KMS-11 (cell line): ENCODE results near the gene PHF21A.

Source experiments
- H2AFZ ChIP-seq: fragments of 200-600 bp; sonication (generic); 2 replicates; pipeline ENCODE4 v1.6.1; 2016; ENCODE audit warnings: antibody characterized with exemption, mixed run types, low read depth
- H3K27ac ChIP-seq: fragments of 200-600 bp; sonication (generic); 2 replicates; pipeline ENCODE4 v1.6.1; 2016; ENCODE audit warnings: mild to moderate bottlenecking, mixed run types
- H3K27me3 ChIP-seq: fragments of 200-600 bp; sonication (generic); 2 replicates; pipeline ENCODE4 v1.6.1; 2017; ENCODE audit warnings: mild to moderate bottlenecking, low read depth, mixed run types, moderate library complexity; ENCODE audit not compliant: insufficient read depth
- H3K36me3 ChIP-seq: fragments of 200-600 bp; sonication (generic); 2 replicates; pipeline ENCODE4 v1.6.1; 2017; ENCODE audit warnings: mild to moderate bottlenecking, mixed run types; ENCODE audit not compliant: insufficient read depth
- H3K4me1 ChIP-seq: fragments of 200-600 bp; sonication (generic); 2 replicates; pipeline ENCODE4 v1.6.1; 2016; ENCODE audit warnings: mild to moderate bottlenecking, low read depth, mixed run types; ENCODE audit not compliant: poor library complexity, severe bottlenecking
- H3K4me2 ChIP-seq: fragments of 200-600 bp; sonication (generic); 2 replicates; pipeline ENCODE4 v1.7.0; 2016; ENCODE audit warnings: mild to moderate bottlenecking, mixed run types
- H3K4me3 ChIP-seq: fragments of 200-600 bp; sonication (generic); IDR thresholded peaks from 2 replicates; pipeline ENCODE4 v1.6.1; 2017; ENCODE audit warnings: low read depth, low read length, mixed read lengths; ENCODE audit not compliant: insufficient read depth
- H3K79me2 ChIP-seq: fragments of 200-600 bp; sonication (generic); 2 replicates; pipeline ENCODE4 v1.6.1; 2016; ENCODE audit warnings: low read depth, mixed run types; ENCODE audit not compliant: insufficient read depth
- H3K9ac ChIP-seq: fragments of 200-600 bp; sonication (generic); 2 replicates; pipeline ENCODE4 v1.6.1; 2016; ENCODE audit warnings: mild to moderate bottlenecking, mixed run types
- H4K20me1 ChIP-seq: fragments of 200-600 bp; sonication (generic); 2 replicates; pipeline ENCODE4 v1.6.1; 2016; ENCODE audit warnings: mild to moderate bottlenecking, mixed run types; ENCODE audit not compliant: insufficient read depth
- CTCF ChIP-seq: fragments of 200-600 bp; sonication (generic); conservative IDR thresholded peaks from 2 replicates; pipeline ENCODE4 v1.6.1; 2017; ENCODE audit warnings: low read depth, mild to moderate bottlenecking, antibody characterized with exemption, low read length, moderate library complexity, mixed read lengths

PHF21A gene

GRCh38 chr11:45897556-45897955, 223.7 kb downstream of the PHF21A start:
- H3K27me3 ChIP-seq = peaks cover 33% of the 10 kb centered on the region; the same call in 1 of the 2 replicates
- no peaks in the 10 kb centered on the region for H3K4me1 ChIP-seq
- H3K4me2 ChIP-seq = no peak overlapping the region

GRCh38 chr11:45896422-45896984, 224.8 kb downstream of the PHF21A start:
- no peaks in the 10 kb centered on the region for H3K4me1 ChIP-seq
- TF ChIP-seq CTCF = no peak
- no peak overlapping the region for H3K4me2 ChIP-seq
- no peaks in the 10 kb centered on the region for H3K36me3 ChIP-seq
- H3K4me3 ChIP-seq = no peak overlapping the region
- H3K9ac ChIP-seq = no peak overlapping the region
- H2AFZ ChIP-seq = no peak overlapping the region
- H3K27me3 ChIP-seq = peaks cover 33% of the 10 kb centered on the region; the same call in 1 of the 2 replicates
- no peak overlapping the region for H3K27ac ChIP-seq
- H4K20me1 ChIP-seq = no peaks in the 10 kb centered on the region
- no peaks in the 10 kb centered on the region for H3K79me2 ChIP-seq

More at GRCh38 chr11:45897556-45897955, 223.7 kb downstream of the PHF21A start:
- H3K9ac ChIP-seq = no peak overlapping the region
- H4K20me1 ChIP-seq = no peaks in the 10 kb centered on the region
- no peak overlapping the region for H3K4me3 ChIP-seq
- H2AFZ ChIP-seq = no peak overlapping the region
- H3K36me3 ChIP-seq = no peaks in the 10 kb centered on the region
- no peak for TF ChIP-seq CTCF
- no peak overlapping the region for H3K27ac ChIP-seq
- no peaks in the 10 kb centered on the region for H3K79me2 ChIP-seq

- Histone ChIP-seq H2AFZ (no peak overlapping the region), H3K27me3 (peaks cover 26% of the 10 kb centered on the region; the same call in 1 of the 2 replicates), H3K27ac (no peak overlapping the region), H4K20me1 (no peaks in the 10 kb centered on the region), H3K36me3 (no peaks in the 10 kb centered on the region), H3K9ac (no peak overlapping the region), H3K79me2 (no peaks in the 10 kb centered on the region), H3K4me1 (no peaks in the 10 kb centered on the region), H3K4me3 (no peak overlapping the region), H3K4me2 (no peak overlapping the region)
- TF ChIP-seq CTCF = no peak
Measured at GRCh38 chr11:45895553-45896259, 225.5 kb downstream of the PHF21A start.

- no peak overlapping the region for H3K4me2 ChIP-seq
- no peak overlapping the region for H3K4me3 ChIP-seq
- H3K4me1 ChIP-seq = no peaks in the 10 kb centered on the region
- no peak overlapping the region for H3K27ac ChIP-seq
- H3K9ac ChIP-seq = no peak overlapping the region
- no peaks in the 10 kb centered on the region for H4K20me1 ChIP-seq
- no peak overlapping the region for H2AFZ ChIP-seq
- H3K79me2 ChIP-seq = no peaks in the 10 kb centered on the region
- H3K27me3 ChIP-seq = peaks cover 22% of the 10 kb centered on the region; the same call in 1 of the 2 replicates
- TF ChIP-seq CTCF = no peak
- H3K36me3 ChIP-seq = no peaks in the 10 kb centered on the region
Measured at GRCh38 chr11:45894555-45895247, 226.6 kb downstream of the PHF21A start.
